ENCODE measurements around the gene DNALI1.
"Not testable (repeated sequence)": the region's sequence is repeated elsewhere in the genome, so short reads cannot be mapped to it uniquely, and the experiment has no call there.

GRCh38 chr1:37539154-37539553, 17.6 kb upstream of the DNALI1 start:
- not testable (repeated sequence) for TF ChIP-seq CTCF (IDR thresholded peaks at IDR 0.05 in 4 of 5, conservative IDR thresholded peaks at IDR 0.05 in 1 of 5); POLR2A (IDR thresholded peaks at IDR 0.05)

Data from gastrocnemius medialis (tissue), 4 donors.